Testis (tissue), 2 donors: ENCODE data around the gene SSBP2.

Experiments
- CTCF ChIP-seq, 3 experiments: fragments of 450-650 bp in 2 of 3; fragments of 200-600 bp in 1 of 3; sonication (generic) in 1 of 3; IDR thresholded peaks; one replicate each; pipeline ENCODE4 v1.5.1; 2016 to 2019; ENCODE audit warnings: antibody characterized with exemption in 3 of 3, mild to moderate bottlenecking in 2 of 3, moderate library complexity in 1 of 3
- POLR2A ChIP-seq: fragments of 450-650 bp; IDR thresholded peaks from one replicate; pipeline ENCODE4 v1.6.1; 2017; ENCODE audit warnings: antibody characterized with exemption, mild to moderate bottlenecking, moderate library complexity

DNA sequence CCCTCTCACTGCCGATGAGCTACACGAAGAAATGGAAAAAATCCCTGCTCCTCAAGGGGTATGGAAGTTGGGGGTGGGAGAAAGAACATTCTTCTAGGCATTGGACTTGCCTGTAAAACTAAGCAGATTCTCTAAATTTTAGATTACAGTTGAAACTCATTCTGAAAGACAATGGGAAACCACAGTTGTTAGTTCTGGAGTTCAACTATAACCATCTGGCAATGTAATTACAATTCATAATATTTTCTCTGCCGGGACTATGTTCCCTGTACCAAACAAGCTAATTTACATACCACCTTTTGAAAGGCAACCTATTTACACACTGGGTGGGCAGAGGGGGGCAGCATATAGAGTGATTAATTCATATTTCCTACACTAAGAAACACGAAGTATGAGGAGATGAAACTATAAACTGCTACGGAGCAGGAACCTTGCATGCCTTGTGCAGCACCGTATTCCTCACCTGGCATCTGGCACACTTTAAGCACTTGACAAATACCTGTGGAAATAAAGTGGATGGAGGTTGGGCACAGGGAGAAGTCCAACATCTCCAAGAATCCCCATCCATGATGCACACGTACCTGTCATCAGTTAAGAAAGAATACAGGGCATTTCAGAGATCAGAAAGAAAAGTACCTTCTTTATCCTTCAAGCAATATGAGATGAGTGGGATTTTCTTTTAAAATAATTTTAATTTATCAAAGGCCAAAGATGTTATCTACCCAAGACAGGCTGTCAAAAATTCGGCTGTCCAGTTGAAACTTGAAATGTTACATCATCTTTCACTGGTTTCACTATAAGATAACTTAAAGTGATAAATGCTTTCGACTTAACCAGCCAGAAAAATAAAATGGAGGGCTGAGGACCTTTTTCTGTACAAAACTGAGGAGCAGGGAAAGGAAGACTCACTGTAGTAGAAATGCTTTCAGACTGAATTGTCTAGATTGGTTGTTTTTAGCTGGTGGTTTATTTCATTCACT is 54.2 kb downstream of the SSBP2 start:
- no peak for TF ChIP-seq POLR2A
- TF ChIP-seq CTCF (IDR thresholded peaks at IDR 0.05): no peak
